ENCODE measurements around the gene VPS41.
A peak's percentile ranks its signal among the peaks of the same experiment; 100 is the strongest.

VPS41 gene

DNA sequence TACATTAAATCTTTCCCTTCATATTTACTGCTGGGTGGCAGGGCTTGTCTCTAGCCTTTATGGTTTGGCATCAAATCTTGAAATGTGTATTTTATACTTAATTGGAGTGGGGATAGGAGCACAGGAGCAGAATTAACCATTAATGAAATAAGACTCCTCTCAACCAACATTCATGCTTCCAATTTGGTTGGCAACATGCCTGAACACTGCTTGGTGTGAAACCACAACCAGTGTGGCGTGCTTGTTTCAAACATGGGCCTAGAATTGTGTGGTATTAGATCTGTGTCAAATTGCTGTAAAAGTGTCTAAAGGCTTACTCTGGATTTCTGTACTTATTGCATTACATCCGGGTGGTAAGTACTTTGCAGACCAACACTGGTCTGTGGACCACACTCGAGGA lies 25.1 kb upstream of the VPS41 start:
- TF ChIP-seq, protein P1, sequence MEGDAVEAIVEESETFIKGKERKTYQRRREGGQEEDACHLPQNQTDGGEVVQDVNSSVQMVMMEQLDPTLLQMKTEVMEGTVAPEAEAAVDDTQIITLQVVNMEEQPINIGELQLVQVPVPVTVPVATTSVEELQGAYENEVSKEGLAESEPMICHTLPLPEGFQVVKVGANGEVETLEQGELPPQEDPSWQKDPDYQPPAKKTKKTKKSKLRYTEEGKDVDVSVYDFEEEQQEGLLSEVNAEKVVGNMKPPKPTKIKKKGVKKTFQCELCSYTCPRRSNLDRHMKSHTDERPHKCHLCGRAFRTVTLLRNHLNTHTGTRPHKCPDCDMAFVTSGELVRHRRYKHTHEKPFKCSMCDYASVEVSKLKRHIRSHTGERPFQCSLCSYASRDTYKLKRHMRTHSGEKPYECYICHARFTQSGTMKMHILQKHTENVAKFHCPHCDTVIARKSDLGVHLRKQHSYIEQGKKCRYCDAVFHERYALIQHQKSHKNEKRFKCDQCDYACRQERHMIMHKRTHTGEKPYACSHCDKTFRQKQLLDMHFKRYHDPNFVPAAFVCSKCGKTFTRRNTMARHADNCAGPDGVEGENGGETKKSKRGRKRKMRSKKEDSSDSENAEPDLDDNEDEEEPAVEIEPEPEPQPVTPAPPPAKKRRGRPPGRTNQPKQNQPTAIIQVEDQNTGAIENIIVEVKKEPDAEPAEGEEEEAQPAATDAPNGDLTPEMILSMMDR (IDR thresholded peaks at IDR 0.05; ENCODE audit: control extremely low read depth, extremely low read depth, low read depth, missing control alignments) = no peak
- no peak for DNase-seq (ENCODE audit: extremely low spot score)
- ChIA-PET POLR2A (no interaction called here), CTCF (interaction anchor here (1.0 to 1.3 kb wide), 5 partner anchors 16 to 474 kb away, joined by 3 to 8 read pairs (median 3); no protein-coding TSS in a partner anchor)

DNA sequence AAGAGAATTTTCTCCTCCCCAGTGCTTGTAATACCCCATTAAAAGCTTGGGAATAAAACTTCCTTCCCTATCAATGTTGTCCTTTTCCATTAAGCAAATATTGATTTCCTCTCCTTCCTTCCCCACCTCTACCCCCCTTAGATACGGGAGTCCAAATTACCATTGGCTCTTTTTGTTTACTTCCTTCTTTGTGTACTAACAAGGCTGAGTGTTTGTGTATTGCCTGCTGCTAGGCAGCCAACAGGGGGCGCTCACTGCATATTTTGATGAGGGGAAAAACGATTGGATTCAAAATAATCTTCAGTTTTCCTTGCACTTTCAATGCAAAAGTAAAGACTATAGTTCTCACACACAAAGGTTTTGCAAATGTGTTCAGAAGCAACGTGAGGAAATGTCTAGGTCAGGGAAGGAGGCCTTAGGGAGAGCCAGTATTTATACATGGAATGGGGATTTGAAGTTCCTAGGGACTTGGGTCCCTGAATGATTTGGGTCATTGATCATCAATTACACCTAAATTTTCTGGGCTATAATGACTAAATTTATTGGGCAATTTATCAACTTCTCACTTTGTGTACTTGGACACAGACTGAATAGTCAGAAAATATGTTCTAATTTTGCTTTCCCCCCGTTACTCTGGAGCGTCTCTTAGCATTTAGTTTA lies 23.6 kb upstream of the VPS41 start:
- CTCF ChIA-PET = interaction anchor here (0.8 to 1.9 kb wide), 15 partner anchors 10 to 586 kb away, joined by 3 to 8 read pairs (median 4); partner anchors contain the start of gene VPS41
- DNase-seq (ENCODE audit: extremely low spot score) = peak; percentile 55
- TF ChIP-seq, protein P1 (IDR thresholded peaks at IDR 0.05; ENCODE audit: control extremely low read depth, extremely low read depth, low read depth, missing control alignments) = peak; percentile 91
- POLR2A ChIA-PET = no interaction called here

DNA sequence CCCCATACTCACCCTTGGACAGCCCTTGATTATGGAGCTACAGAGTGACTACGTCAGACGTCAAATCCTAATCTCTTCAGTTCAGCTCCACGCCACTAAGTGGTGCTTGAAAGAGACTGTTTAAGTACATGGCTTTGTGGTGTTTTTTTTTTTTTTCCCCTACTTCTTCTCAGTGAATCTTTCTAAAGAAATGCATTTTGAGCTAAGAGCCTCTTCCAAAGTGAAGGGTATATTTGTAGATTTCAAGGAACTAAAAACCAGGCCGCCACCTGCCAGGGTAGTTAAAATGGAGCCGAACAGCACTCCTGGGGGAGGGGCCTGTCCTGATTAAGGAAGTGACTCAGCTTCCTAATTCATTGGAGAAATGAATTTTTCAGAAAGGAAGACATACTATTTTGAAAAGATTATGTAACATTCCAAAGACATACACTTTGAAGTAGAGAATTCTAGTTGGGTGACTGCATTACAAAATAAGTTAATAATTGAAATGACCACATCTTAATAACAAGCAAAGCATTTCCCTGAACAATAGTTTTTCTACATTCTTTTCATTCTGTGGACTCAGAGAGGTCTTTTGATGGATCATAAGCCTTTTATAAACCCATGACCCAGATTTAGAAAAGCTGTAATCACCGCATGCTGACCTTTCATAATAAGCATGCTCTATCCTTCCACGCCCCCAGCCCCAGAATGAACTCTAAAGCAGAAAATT lies 20.6 kb upstream of the VPS41 start:
- TF ChIP-seq, protein P1 (IDR thresholded peaks at IDR 0.05; ENCODE audit: control extremely low read depth, extremely low read depth, low read depth, missing control alignments) = no peak
- CTCF ChIA-PET = interaction anchor here (1.1 to 2.0 kb wide), 2 partner anchors 18 to 525 kb away, joined by 3 to 6 read pairs; no protein-coding TSS in a partner anchor

DNA sequence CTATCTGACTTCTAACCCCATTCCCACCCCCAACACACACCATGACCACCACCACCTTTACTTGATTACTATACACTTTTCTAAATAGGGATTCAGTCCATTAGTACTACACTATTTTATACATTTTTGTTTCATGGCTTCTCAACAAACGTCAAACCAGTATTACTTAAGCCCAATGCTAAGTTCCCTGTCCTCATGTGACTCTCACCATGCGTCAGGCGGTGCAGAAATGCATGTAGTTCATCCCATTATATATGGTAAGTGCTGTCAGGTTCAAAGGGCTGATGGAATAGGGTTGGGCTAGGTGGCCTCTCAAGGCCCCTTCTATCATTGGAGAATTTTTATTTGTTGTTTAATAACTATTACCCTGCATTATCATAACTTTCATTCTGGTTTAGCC lies 19.5 kb upstream of the VPS41 start:
- DNase-seq (ENCODE audit: extremely low spot score) = no peak
- POLR2A ChIA-PET = no interaction called here
- TF ChIP-seq, protein P1 (IDR thresholded peaks at IDR 0.05; ENCODE audit: control extremely low read depth, extremely low read depth, low read depth, missing control alignments) = no peak
- CTCF ChIA-PET = no interaction called here

More for the DNA sequence above, 20.6 kb upstream of the VPS41 start:
- no peak for DNase-seq (ENCODE audit: extremely low spot score)
- POLR2A ChIA-PET = no interaction called here

DNA sequence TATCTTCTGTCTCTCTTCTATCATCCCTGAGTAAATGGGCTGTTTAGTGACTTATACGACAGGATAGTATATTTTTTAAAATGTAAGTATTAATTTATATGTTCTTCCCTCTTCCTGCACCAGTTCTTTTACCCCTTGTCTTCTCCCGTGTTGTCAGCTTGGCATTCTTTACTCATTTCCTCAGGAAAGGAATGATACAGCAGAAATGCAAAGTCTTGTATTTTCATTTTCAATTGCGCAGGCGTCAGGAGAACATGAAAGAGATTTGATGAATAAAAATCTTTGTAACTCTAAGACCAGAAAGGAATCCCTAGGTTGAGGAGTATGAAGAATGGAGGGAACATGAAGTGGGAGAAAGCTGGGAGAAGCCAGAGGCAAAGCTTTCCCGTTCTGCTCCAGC lies 18.8 kb upstream of the VPS41 start:
- no peak for DNase-seq (ENCODE audit: extremely low spot score)
- ChIA-PET POLR2A (no interaction called here), CTCF (no interaction called here)
- TF ChIP-seq, protein P1 (IDR thresholded peaks at IDR 0.05; ENCODE audit: control extremely low read depth, extremely low read depth, low read depth, missing control alignments) = no peak

DNA sequence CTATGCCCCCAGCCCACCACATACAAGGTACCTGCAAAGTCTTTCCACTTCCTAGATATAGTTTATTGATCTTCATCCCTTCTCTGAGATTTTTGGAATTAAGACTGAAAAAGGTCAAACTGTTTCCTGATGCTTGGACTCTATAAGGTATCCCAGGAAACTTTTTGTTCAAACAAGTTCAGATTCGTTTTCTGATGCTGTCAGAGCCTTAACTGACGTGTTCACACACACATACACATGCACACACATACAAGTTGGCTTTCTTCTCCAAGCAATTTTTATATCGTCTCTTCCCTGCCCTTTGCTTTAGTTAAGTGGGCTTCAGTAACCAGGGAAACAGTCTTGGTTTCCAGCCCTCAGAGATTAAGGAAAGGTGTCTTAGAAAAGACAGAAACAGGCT lies 11.7 kb upstream of the VPS41 start:
- ChIA-PET CTCF (interaction anchor here (1.4 kb wide), 1 partner anchor 11 kb away, joined by 3 read pairs; the partner anchor contains the start of gene VPS41), POLR2A (no interaction called here)

More for the DNA sequence above, 11.7 kb upstream of the VPS41 start:
- DNase-seq (ENCODE audit: extremely low spot score) = no peak
- TF ChIP-seq, protein P1 (IDR thresholded peaks at IDR 0.05; ENCODE audit: control extremely low read depth, extremely low read depth, low read depth, missing control alignments) = no peak

Data from GM10248 (cell line).